SK-N-SH treated with all-trans-retinoic acid at 6 μM for 48 hours (cell line): Measurements from ENCODE around the gene KIF15.

ENCODE experiments used
- CSDC2 ChIP-seq: fragments of 250-450 bp; sonication (Bioruptor Pico); IDR thresholded peaks from 2 replicates; pipeline ENCODE4 v1.5.0; 2020; ENCODE audit warnings: mild to moderate bottlenecking, moderate library complexity
- ISL1 ChIP-seq: fragments of 250-450 bp; sonication (Bioruptor Pico); IDR thresholded peaks from 2 replicates; pipeline ENCODE4 v2.1.2; 2022; ENCODE audit warnings: mild to moderate bottlenecking, moderate library complexity
- RARB ChIP-seq: fragments of 250-450 bp; sonication (Bioruptor Pico); IDR thresholded peaks from 2 replicates; pipeline ENCODE4 v1.8.0; 2021; ENCODE audit warnings: mild to moderate bottlenecking, moderate library complexity
- TCF4 ChIP-seq: fragments of 250-450 bp; sonication (Bioruptor Pico); IDR thresholded peaks from 2 replicates; pipeline ENCODE4 v1.8.0; 2021; ENCODE audit warnings: mild to moderate bottlenecking, moderate library complexity, borderline replicate concordance
- ZNF70 ChIP-seq: fragments of 450-650 bp; formaldehyde crosslinking; IDR thresholded peaks from 2 replicates; pipeline ENCODE4 v1.5.0; 2020; ENCODE audit warnings: mild to moderate bottlenecking, moderate library complexity

DNA sequence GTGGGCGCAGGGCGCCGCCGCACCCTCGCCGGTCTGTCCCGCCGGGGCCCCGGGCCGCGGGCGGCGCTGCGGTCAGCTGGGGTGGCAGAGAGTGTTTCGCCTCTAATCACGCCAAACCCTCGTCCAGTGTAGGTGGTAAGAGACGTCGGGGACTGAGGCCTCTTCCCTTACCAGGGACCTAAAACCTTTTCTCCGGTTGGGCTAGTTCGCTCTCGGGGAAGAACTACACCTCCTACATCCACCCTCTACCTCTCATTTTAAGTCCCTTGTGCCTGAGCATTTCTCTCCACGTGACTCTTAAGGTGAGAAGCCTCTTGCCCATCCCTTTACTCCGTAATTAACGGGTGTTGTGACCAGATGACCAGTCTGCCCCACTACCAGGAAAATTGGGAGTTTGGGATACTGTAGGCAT is 100.6 kb downstream of the KIF15 start:
- TF ChIP-seq CSDC2 (CRISPR knock-in tag) (no peak), ISL1 (CRISPR knock-in tag) (no peak), RARB (CRISPR knock-in tag) (no peak), ZNF70 (CRISPR knock-in tag) (no peak), TCF4 (no peak)
